HG03575 (cell line): ENCODE measurements around the gene RSPH4A.
A peak's percentile ranks its signal among the peaks of the same experiment; 100 is the strongest.
"Not testable (repeated sequence)": the region's sequence is repeated elsewhere in the genome, so short reads cannot be mapped to it uniquely, and the experiment has no call there.

Experiments used
- ATAC-seq: cut with Tn5 transposase; IDR thresholded peaks from one replicate; pipeline ENCODE4 v1.9.1; 2021; ENCODE audit not compliant: unreplicated experiment, insufficient number of reproducible peaks, low FRiP score; ENCODE audit errors: extremely low read depth

Gene RSPH4A

GRCh38 chr6:116616737-116617053, 416 bp downstream of the RSPH4A start:
- ATAC-seq, result no peak

- ATAC-seq, result no peak
Observed at GRCh38 chr6:116624036-116624805, 7.9 kb downstream of the RSPH4A start.

GRCh38 chr6:116625872-116626271, 9.6 kb downstream of the RSPH4A start:
- ATAC-seq, result no peak

GRCh38 chr6:116629563-116629981, 13.3 kb downstream of the RSPH4A start:
- ATAC-seq, result no peak

- ATAC-seq, result no peak
Observed at GRCh38 chr6:116631379-116631990, 15.2 kb downstream of the RSPH4A start.

GRCh38 chr6:116633685-116634084, 17.4 kb downstream of the RSPH4A start:
- no peak for ATAC-seq

GRCh38 chr6:116648156-116648555, 31.9 kb downstream of the RSPH4A start:
- no peak for ATAC-seq

GRCh38 chr6:116649129-116649528, 32.9 kb downstream of the RSPH4A start:
- no peak for ATAC-seq

- ATAC-seq, result no peak
Observed at GRCh38 chr6:116651916-116652315, 35.6 kb downstream of the RSPH4A start.

- no peak for ATAC-seq
Observed at GRCh38 chr6:116661594-116661993, 45.3 kb downstream of the RSPH4A start.

- no peak for ATAC-seq
Observed at GRCh38 chr6:116662202-116662601, 45.9 kb downstream of the RSPH4A start.

- ATAC-seq, result no peak
Observed at GRCh38 chr6:116663308-116663707, 47.0 kb downstream of the RSPH4A start.

GRCh38 chr6:116664169-116664568, 47.9 kb downstream of the RSPH4A start:
- ATAC-seq, result not testable (repeated sequence)

GRCh38 chr6:116665464-116665863, 49.2 kb downstream of the RSPH4A start:
- ATAC-seq, result no peak

GRCh38 chr6:116666869-116667268, 50.6 kb downstream of the RSPH4A start:
- ATAC-seq, result peak; percentile 25

GRCh38 chr6:116667623-116668022, 51.3 kb downstream of the RSPH4A start:
- no peak for ATAC-seq

- ATAC-seq, result no peak
Observed at GRCh38 chr6:116672306-116672705, 56.0 kb downstream of the RSPH4A start.

GRCh38 chr6:116676021-116676420, 59.7 kb downstream of the RSPH4A start:
- ATAC-seq, result no peak

GRCh38 chr6:116680880-116681672, 64.8 kb downstream of the RSPH4A start, which contains the start of gene KPNA5:
Gene KPNA5 (plus strand): TSS chr6:116681211. CDS start chr6:116681335, 124 bp downstream.
- peak; percentile 83 for ATAC-seq

- ATAC-seq, result no peak
Observed at GRCh38 chr6:116682334-116682712, 66.0 kb downstream of the RSPH4A start.
